Astrocyte of the cerebellum (primary cell): ENCODE results near the gene WDR72.

ENCODE experiments used
- DNase-seq: peaks from one replicate; pipeline ENCODE4 v3.0.0-alpha.2; 2011; ENCODE audit warnings: low read depth
- H3K4me3 ChIP-seq: 2 replicates; pipeline ENCODE4 v1.5.1; 2011; ENCODE audit warnings: mild to moderate bottlenecking, low read depth, low read length, moderate library complexity
- CTCF ChIP-seq: IDR thresholded peaks from 2 replicates; pipeline ENCODE4 v1.5.1; 2012; ENCODE audit warnings: low read length, low read depth, moderate library complexity, mild to moderate bottlenecking; ENCODE audit errors: missing control alignments
- in situ Hi-C: cut with HindIII; loops from 2 replicates; pipeline ENCODE4 v1.10.0; 2017; ENCODE audit warnings: low sequenced_read_pairs

WDR72 gene

GRCh38 chr15:53470743-53471142, 288.7 kb downstream of the WDR72 start:
- no peak for DNase-seq
- in situ Hi-C loops: no loop called here
- TF ChIP-seq CTCF: no peak
- H3K4me3 ChIP-seq: no peak overlapping the region

- H3K4me3 ChIP-seq: no peak overlapping the region
- in situ Hi-C loops: no loop called here
- no peak for DNase-seq
- no peak for TF ChIP-seq CTCF
Observed at GRCh38 chr15:53469422-53469821, 290.0 kb downstream of the WDR72 start.
